GM19035 (cell line): ENCODE data around the gene NUP62.

Experiments
- ATAC-seq: cut with Tn5 transposase; IDR thresholded peaks from one replicate; pipeline ENCODE4 v1.9.1; 2021; ENCODE audit not compliant: unreplicated experiment

The NUP62 gene

DNA sequence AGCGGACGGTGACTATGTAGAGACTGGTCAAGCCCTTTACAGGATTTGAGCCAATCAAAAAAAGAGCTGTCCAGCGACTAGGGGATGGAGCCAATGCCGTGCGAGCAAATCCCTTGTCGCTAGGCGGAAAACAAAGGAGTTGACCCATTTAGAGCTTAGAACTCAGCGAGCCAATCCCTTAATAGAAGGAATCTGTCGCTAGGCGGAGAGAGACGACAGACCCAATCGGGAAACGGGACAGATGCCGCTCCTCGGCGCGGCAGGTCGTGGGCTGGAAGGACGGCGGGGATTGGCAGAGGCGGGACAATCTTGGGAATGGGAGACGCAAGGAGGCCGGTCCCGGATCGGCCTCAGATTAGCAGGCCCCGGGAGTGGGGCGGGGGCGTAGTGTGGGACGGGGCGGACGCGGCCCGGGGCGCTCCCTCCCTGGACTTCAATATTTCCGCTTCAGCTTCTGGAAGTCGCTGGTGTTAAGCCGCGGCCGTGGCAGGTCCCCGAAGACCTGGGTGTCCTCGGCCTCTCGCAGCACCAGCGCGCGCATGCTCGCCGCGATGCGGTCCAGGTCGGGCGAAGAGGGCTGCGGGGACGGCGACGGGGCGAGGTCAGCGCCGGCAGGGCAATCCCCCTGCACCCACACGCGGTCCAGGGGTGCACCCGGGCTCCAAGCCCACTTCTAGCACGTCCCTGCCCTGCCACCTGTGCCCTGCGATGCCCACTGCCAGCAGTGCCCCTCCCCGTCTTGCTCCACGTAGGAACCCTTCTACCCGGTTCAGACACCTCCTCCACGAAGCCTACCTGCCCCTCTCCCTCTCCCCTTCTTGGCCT is 59.6 kb downstream of the NUP62 start:
- ATAC-seq, result peak; percentile 78

DNA sequence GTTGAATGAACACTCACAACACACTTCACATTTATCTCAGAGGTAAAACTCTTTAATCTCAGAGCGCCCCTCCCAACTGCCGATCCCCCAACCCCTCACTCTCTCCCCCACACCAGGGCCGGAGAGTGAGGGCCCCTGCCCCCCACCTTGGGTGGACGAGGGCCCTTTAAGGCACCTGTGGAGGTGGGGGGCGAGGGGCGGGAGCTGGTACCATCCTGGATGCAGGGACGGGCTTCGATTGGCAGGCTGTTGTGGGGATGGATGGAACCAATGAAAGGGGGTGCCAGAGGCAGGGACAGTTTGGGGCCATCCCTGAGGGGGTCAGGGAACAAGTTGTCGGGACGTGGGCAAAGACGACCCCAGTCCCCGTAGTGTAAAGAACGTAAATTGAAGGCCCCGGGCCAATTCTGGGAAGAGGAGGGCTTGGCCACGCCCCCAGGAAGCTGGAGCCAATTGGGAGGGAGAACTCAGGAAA is 60.3 kb downstream of the NUP62 start:
- ATAC-seq, result peak; percentile 8

DNA sequence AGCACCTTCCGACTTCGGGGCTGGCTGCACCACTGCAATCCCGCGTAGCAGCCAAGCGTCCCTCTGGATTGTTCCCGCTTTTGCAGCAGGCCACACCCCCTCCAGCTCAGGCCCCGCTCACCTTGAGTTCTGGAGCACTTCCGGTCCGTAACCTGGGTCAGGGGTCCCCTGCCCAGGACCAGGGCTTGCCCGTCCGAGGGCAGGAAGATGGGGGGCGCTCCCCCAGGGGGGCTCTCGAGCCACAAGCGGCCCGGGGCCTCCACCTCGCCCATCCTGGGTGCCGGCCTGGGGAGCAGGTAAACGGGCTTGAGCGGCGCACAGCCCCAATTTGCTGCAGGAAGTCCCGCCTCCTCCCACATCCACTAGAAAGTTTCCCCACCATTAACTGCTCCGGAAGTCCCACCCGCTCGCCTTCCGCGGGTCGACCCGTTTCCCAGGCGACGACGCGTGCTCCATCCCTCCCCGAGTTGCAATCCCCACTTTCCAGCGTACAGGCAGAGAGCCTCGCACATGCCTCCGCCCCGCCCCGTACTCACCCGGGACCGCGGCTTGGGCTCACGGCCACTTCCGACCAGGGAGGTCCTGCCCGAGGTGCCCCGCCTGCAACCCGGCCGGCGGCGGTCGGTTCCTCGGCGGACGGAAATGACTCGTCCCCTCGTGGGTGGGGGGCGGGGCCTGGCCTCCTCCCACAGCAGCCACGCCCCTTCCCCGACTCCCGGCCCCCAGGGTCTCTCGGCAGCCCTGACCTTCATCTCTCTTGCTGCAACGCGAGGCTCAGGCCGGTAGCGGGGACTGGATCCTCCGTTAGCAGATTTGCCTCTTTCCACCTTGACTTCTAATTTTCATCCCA is 62.1 kb downstream of the NUP62 start, which contains the start of gene PNKP:
PNKP (minus strand) TSS at position 644 of the 850 bp plus-strand sequence; CDS start at position 272, 372 bp downstream.
- peak; percentile 45 for ATAC-seq

GRCh38 chr19:49864890-49865289 is 64.4 kb downstream of the NUP62 start:
- ATAC-seq, result no peak

DNA sequence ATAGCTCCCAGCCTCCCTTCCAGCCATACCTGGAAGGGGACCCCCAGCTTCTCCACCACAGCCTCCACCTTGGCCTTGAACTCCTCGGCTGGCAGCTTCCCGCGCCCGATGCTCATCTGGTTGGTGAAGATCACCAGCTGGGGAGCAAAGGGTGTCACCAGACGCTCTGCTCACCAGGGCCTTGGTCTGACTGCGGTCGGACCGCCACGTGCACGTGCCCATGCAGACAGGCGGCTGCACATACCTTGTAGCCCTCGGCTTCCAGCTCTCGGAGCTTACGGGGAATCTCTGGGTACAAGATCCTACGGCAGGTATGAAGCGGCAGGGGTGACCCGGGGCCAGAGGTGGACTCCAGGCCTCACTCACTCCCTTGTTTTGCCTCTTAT is 65.4 kb downstream of the NUP62 start:
- ATAC-seq, result no peak

DNA sequence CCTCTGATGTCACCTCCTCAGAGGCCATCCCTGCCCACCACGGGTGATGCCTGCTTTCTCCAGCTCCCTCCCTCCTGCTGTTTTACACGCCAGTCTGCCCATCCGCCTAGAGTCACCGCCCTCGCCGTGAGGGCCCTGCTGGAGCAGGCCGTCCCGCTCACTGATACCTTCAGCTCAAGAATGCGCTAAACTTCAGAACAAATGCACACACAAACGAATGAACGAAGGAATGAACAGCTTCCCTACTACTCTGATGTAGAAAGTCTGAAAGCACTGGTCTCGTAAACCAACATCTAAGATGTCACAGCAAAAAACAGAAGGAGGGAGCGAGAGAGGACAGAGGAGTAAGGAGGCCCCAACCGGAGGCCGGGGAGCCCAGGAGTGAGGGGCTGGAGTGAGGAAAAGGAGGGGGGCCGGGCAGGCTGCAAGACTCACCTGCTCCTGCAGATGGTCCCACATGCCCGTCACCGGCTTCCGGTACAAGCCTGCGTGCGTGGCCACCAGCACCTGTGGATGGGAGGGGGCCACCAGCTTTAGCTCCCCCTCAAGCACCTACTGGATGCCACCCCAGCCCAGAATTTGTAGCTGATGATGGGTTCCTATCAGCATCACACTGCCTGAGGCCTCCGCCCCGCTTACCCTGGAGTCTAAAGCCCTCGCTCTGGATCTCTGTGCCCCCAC is 65.9 kb downstream of the NUP62 start:
- no peak for ATAC-seq

DNA sequence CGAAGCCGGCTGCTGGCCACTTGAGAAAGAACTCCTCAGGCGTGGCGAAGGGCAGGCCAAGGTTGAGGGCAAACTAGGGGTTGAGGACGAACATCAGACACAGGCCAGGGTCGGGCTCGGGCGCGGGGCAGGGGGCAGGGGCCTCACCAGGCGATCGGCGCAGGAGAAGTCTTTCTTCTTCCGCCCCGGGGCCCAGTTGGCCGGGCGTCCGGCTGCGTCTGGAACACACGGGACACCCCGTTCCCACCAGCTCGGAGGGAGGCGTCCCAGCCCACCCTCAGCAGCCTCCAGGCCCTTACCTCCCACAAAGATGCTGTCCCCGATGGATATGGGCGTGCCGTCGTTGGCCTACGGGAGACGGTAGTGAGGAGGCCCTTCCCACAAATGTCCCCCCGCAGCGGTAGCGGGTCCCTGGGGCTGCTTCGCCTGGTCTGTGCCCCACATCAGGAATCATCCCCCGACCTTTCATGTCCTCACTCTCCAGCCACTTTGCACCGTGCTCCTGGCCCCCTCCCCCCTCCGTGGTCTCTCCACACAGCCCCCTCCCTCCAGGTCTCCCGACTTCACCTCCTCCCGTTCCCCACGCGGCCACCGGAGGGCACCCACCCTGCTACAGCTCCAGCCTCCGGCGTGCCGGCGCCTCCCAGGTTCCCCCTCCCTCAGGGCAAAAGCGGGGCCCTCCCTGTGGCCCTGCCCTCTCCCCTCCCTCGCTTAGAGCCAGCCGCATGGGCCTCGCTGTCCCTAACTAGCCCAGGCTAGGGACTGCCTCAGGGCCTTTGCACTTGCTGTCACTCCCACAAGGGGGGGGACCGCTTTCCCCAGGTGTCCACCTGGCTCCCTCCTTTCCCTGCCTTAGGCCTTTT is 66.7 kb downstream of the NUP62 start:
- ATAC-seq, result no peak

DNA sequence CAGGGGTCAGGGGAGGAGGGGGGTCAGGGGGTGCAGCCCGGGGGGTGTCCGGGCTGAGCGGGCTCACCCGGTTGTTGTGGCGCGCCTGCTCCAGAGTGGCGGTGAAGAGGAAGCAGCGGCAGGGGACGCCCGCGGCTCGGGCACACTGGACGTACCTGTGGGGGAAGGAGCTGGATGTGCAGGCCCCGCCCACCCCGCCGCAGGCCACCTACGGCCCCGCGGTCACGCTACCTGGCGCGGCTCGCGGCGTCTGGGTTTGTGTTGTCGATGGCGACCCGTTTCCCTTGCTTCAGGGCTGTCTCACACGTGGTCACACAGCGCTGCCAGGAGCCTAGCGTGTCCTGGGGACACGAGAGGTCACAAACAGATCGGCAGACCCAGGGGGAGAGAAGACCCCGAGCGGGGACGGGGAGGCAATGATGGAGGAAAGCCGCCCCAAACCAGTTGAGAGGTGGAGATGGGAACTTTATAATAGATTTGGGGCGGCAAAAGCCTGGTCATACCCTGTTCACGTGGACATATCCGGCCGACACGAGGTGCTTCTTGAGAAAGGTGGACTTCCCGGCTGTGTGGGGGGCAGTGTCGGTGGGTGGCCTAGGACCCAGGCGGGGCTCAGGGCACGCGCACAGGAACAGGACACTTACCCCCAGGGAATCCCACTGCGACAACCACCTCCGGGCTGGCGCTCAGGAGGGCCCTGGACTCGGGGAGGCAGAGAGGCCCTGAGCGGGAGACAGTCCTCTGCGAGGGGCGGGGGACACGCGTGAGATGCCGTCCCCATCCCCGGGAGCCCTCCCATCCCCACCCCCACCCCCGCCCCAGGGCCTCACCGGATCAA is 67.5 kb downstream of the NUP62 start:
- no peak for ATAC-seq

GRCh38 chr19:49861107-49861506 is 68.2 kb downstream of the NUP62 start:
- no peak for ATAC-seq

DNA sequence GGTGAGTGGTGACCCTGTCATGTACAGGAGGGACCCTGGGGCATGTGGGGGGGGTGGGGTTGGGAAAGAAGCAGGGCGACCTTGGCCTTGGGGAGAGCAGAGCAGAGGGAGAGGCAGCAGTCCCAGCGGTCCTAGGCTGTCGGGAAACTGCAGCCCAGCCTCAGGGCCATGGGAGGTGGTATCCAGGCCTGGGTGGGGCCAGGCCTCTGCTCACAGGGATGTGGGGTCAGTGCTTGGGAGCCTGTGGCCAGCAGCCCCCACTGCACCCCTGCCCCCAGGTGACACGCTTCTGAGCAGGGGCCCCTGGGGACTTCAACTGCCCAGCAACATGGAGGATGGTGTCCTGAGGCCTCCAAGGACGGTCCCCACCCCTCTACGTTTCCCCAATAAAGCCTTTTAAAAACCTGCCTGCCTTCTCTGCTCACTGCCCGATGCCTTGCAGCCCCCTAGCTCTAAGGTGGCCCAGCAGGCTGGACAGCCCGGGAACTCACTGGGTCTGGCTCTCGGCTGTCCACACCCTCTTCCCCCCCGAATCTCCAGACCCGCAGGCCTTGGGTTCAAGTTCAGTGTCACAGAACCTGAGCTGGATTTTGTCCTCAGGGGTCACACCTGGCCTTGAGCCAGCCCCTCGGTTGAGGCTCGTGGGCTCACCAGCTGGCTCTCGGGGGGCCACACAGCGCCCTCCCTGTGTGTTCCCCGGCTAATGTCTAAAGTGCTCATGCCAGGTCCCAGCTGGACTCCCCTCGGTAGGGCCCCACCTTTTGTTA is 68.8 kb downstream of the NUP62 start:
- no peak for ATAC-seq

GRCh38 chr19:49859682-49860335 is 69.5 kb downstream of the NUP62 start:
- ATAC-seq, result no peak

- ATAC-seq, result no peak
Observed at GRCh38 chr19:49858088-49858985, 71.0 kb downstream of the NUP62 start.

- ATAC-seq, result no peak
Observed at GRCh38 chr19:49857838-49858087, 71.5 kb downstream of the NUP62 start.

GRCh38 chr19:49857061-49857837 is 72.1 kb downstream of the NUP62 start:
- ATAC-seq, result no peak
